Vagina (tissue), 2 donors: ENCODE data around the gene NLGN1.

Experiments
- POLR2AphosphoS5 ChIP-seq, 2 donors: sonication (generic); formaldehyde crosslinking; IDR thresholded peaks; one replicate each; pipeline ENCODE4 v1.9.0; 2017; ENCODE audit warnings: antibody characterized with exemption in 2 of 2, mild to moderate bottlenecking in 2 of 2, low read depth in 1 of 2; ENCODE audit not compliant: insufficient read depth in 1 of 2
- TF ChIP-seq, protein P1 (sequence below), 3 experiments: fragments of 450-650 bp in 2 of 3; fragments of 200-600 bp in 1 of 3; sonication (generic) in 1 of 3; IDR thresholded peaks; one replicate each; pipeline ENCODE4 v1.5.1; 2017 to 2019; ENCODE audit warnings: antibody characterized with exemption in 3 of 3, mild to moderate bottlenecking in 2 of 3, moderate library complexity in 2 of 3

DNA sequence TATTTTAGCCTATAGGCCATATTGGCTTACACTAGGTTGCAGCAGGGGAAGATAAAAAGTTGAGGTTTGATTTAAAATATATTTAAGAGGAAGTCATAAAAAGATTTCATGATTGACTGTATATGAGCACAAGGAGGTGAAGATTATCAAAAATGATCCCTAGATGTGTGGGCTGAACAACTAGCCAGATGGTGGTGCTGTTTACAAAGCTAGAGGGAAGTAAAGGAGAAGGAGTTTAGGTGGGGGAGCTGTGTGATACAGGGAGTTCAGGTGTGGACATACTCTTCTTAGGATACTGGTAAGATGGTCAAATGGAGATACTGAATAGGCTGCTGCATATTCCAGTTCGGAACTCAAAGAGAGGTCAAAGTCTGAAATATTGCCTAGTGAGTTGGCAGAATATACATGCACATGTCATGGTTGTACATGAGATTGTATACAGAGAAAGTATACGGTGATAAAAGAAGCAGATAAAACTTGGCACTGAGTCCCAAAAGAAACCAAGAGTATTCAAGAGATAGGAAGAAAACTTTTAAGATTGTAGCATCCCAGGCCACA is 727.8 kb downstream of the NLGN1 start:
- TF ChIP-seq, protein P1, sequence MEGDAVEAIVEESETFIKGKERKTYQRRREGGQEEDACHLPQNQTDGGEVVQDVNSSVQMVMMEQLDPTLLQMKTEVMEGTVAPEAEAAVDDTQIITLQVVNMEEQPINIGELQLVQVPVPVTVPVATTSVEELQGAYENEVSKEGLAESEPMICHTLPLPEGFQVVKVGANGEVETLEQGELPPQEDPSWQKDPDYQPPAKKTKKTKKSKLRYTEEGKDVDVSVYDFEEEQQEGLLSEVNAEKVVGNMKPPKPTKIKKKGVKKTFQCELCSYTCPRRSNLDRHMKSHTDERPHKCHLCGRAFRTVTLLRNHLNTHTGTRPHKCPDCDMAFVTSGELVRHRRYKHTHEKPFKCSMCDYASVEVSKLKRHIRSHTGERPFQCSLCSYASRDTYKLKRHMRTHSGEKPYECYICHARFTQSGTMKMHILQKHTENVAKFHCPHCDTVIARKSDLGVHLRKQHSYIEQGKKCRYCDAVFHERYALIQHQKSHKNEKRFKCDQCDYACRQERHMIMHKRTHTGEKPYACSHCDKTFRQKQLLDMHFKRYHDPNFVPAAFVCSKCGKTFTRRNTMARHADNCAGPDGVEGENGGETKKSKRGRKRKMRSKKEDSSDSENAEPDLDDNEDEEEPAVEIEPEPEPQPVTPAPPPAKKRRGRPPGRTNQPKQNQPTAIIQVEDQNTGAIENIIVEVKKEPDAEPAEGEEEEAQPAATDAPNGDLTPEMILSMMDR (IDR thresholded peaks at IDR 0.05) = no peak
- no peak for TF ChIP-seq POLR2AphosphoS5 (IDR thresholded peaks at IDR 0.05; ENCODE audit: insufficient read depth in 1 of 2, low read depth in 1 of 2)
